Gastrocnemius medialis (tissue), 4 donors: ENCODE data around the gene AMY1C.
"Not testable (repeated sequence)": the region's sequence is repeated elsewhere in the genome, so short reads cannot be mapped to it uniquely, and the experiment has no call there.

Experiments
- POLR2A ChIP-seq, 2 donors: fragments of 450-650 bp; IDR thresholded peaks; one replicate each; pipeline ENCODE4 v1.6.1; 2017; ENCODE audit warnings: antibody characterized with exemption in 2 of 2, mild to moderate bottlenecking in 2 of 2, moderate library complexity in 2 of 2
- TF ChIP-seq, protein P1 (sequence below), 5 experiments: fragments of 450-650 bp in 3 of 5; fragments of 200-600 bp in 2 of 5; sonication (generic) in 2 of 5; IDR thresholded peaks in 4 of 5; conservative IDR thresholded peaks in 1 of 5; 1 replicate in 4 of 5; 2 replicates in 1 of 5; pipeline ENCODE4 v1.5.1; 2016 to 2019; ENCODE audit warnings: antibody characterized with exemption in 5 of 5, mild to moderate bottlenecking in 3 of 5, moderate library complexity in 3 of 5

DNA sequence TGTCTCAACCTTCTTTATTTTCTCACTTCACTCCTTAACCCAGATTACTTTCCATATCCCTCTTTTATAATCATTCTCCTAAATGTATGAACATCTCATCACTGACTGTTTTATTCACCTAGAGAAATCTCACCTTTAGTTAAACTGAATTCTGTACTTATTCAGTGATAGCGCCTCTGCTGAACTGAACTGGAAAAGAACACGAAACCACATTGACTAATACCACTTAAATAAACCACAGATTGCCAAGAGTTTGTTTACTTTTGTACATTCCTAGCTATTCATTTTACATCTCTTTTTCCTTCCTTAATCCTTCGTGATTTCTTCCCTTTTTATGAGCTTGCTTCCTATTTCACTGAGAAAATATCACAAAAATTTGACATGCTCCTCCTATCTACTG lies 42.0 kb upstream of the AMY1C start:
- TF ChIP-seq, protein P1, sequence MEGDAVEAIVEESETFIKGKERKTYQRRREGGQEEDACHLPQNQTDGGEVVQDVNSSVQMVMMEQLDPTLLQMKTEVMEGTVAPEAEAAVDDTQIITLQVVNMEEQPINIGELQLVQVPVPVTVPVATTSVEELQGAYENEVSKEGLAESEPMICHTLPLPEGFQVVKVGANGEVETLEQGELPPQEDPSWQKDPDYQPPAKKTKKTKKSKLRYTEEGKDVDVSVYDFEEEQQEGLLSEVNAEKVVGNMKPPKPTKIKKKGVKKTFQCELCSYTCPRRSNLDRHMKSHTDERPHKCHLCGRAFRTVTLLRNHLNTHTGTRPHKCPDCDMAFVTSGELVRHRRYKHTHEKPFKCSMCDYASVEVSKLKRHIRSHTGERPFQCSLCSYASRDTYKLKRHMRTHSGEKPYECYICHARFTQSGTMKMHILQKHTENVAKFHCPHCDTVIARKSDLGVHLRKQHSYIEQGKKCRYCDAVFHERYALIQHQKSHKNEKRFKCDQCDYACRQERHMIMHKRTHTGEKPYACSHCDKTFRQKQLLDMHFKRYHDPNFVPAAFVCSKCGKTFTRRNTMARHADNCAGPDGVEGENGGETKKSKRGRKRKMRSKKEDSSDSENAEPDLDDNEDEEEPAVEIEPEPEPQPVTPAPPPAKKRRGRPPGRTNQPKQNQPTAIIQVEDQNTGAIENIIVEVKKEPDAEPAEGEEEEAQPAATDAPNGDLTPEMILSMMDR (IDR thresholded peaks at IDR 0.05 in 4 of 5, conservative IDR thresholded peaks at IDR 0.05 in 1 of 5), result not testable (repeated sequence)
- not testable (repeated sequence) for TF ChIP-seq POLR2A (IDR thresholded peaks at IDR 0.05)
